ENCODE results near the gene SLC7A8.
"Not testable (repeated sequence)": the region's sequence is repeated elsewhere in the genome, so short reads cannot be mapped to it uniquely, and the experiment has no call there.

Gene SLC7A8

GRCh38 chr14:23183479-23183878 lies at the start of gene SLC7A8:
SLC7A8 (minus strand) TSS chr14:23183660; CDS start chr14:23182914, 746 bp downstream.
- no peak within 1 kb of the TSS for H3K4me3 Mint-ChIP-seq
- no peaks in the 10 kb centered on the region for H3K36me3 Mint-ChIP-seq (ENCODE audit: low read depth)
- peaks cover 13% of the 10 kb centered on the region for H3K27me3 Mint-ChIP-seq (ENCODE audit: low read depth)
- H3K9me3 Mint-ChIP-seq: no peaks in the 10 kb centered on the region
- no peaks in the 10 kb centered on the region for H3K4me1 Mint-ChIP-seq (ENCODE audit: low read depth)
- H3K27ac Mint-ChIP-seq: no peak within 1 kb of the TSS

- H3K27ac Mint-ChIP-seq; H3K9me3 Mint-ChIP-seq; H3K27me3 Mint-ChIP-seq (ENCODE audit: low read depth); H3K36me3 Mint-ChIP-seq (ENCODE audit: low read depth); H3K4me3 Mint-ChIP-seq; H3K4me1 Mint-ChIP-seq (ENCODE audit: low read depth): not testable (repeated sequence)
These were observed 48.9 kb upstream of the SLC7A8 start for GRCh38 chr14:23232241-23232808.

GRCh38 chr14:23228812-23229211 lies 45.4 kb upstream of the SLC7A8 start:
- Mint-ChIP-seq H3K4me1 (ENCODE audit: low read depth) (no peaks in the 10 kb centered on the region), H3K27me3 (ENCODE audit: low read depth) (peaks cover 17% of the 10 kb centered on the region), H3K27ac (no peak overlapping the region), H3K36me3 (ENCODE audit: low read depth) (no peaks in the 10 kb centered on the region), H3K9me3 (no peaks in the 10 kb centered on the region), H3K4me3 (no peak overlapping the region)

- H3K9me3 Mint-ChIP-seq: no peaks in the 10 kb centered on the region
- no peaks in the 10 kb centered on the region for H3K4me1 Mint-ChIP-seq (ENCODE audit: low read depth)
- H3K27ac Mint-ChIP-seq: no peak overlapping the region
These were observed 44.1 kb upstream of the SLC7A8 start for GRCh38 chr14:23227566-23227965.

GRCh38 chr14:23224958-23225357 lies 41.5 kb upstream of the SLC7A8 start:
- H3K4me3 Mint-ChIP-seq; H3K4me1 Mint-ChIP-seq (ENCODE audit: low read depth); H3K36me3 Mint-ChIP-seq (ENCODE audit: low read depth); H3K9me3 Mint-ChIP-seq; H3K27ac Mint-ChIP-seq: not testable (repeated sequence)
- H3K27me3 Mint-ChIP-seq (ENCODE audit: low read depth): peaks cover 39% of the 10 kb centered on the region

More at GRCh38 chr14:23227566-23227965, 44.1 kb upstream of the SLC7A8 start:
- Mint-ChIP-seq H3K4me3 (no peak overlapping the region), H3K36me3 (ENCODE audit: low read depth) (no peaks in the 10 kb centered on the region), H3K27me3 (ENCODE audit: low read depth) (peaks cover 20% of the 10 kb centered on the region)

- Mint-ChIP-seq H3K9me3 (no peaks in the 10 kb centered on the region), H3K27ac (no peak overlapping the region), H3K4me1 (ENCODE audit: low read depth) (no peaks in the 10 kb centered on the region), H3K36me3 (ENCODE audit: low read depth) (no peaks in the 10 kb centered on the region), H3K4me3 (no peak overlapping the region), H3K27me3 (ENCODE audit: low read depth) (peaks cover 36% of the 10 kb centered on the region)
These were observed 35.6 kb upstream of the SLC7A8 start for GRCh38 chr14:23219075-23219474.

- no peak overlapping the region for H3K27ac Mint-ChIP-seq
- H3K4me1 Mint-ChIP-seq (ENCODE audit: low read depth): no peaks in the 10 kb centered on the region
- H3K36me3 Mint-ChIP-seq (ENCODE audit: low read depth): no peaks in the 10 kb centered on the region
- no peaks in the 10 kb centered on the region for H3K9me3 Mint-ChIP-seq
- peaks cover 36% of the 10 kb centered on the region for H3K27me3 Mint-ChIP-seq (ENCODE audit: low read depth)
- no peak overlapping the region for H3K4me3 Mint-ChIP-seq
These were observed 33.9 kb upstream of the SLC7A8 start for GRCh38 chr14:23217032-23218020.

- Mint-ChIP-seq H3K27me3 (ENCODE audit: low read depth) (peaks cover 23% of the 10 kb centered on the region), H3K36me3 (ENCODE audit: low read depth) (no peaks in the 10 kb centered on the region), H3K27ac (no peak overlapping the region), H3K4me3 (no peak overlapping the region), H3K4me1 (ENCODE audit: low read depth) (no peaks in the 10 kb centered on the region), H3K9me3 (no peaks in the 10 kb centered on the region)
These were observed 32.0 kb upstream of the SLC7A8 start for GRCh38 chr14:23215421-23215820.

GRCh38 chr14:23209651-23210423 lies 26.4 kb upstream of the SLC7A8 start:
- Mint-ChIP-seq H3K27ac (no peak overlapping the region), H3K9me3 (no peaks in the 10 kb centered on the region), H3K4me3 (no peak overlapping the region), H3K27me3 (ENCODE audit: low read depth) (peaks cover 27% of the 10 kb centered on the region), H3K4me1 (ENCODE audit: low read depth) (no peaks in the 10 kb centered on the region), H3K36me3 (ENCODE audit: low read depth) (no peaks in the 10 kb centered on the region)

- Mint-ChIP-seq H3K9me3 (no peaks in the 10 kb centered on the region), H3K4me1 (ENCODE audit: low read depth) (no peaks in the 10 kb centered on the region), H3K27me3 (ENCODE audit: low read depth) (peaks cover 34% of the 10 kb centered on the region), H3K36me3 (ENCODE audit: low read depth) (no peaks in the 10 kb centered on the region), H3K27ac (no peak overlapping the region), H3K4me3 (no peak overlapping the region)
These were observed 24.9 kb upstream of the SLC7A8 start for GRCh38 chr14:23208324-23208723.

GRCh38 chr14:23207146-23207540 lies 23.7 kb upstream of the SLC7A8 start:
- Mint-ChIP-seq H3K27ac (no peak overlapping the region), H3K27me3 (ENCODE audit: low read depth) (peaks cover 33% of the 10 kb centered on the region), H3K36me3 (ENCODE audit: low read depth) (no peaks in the 10 kb centered on the region), H3K4me1 (ENCODE audit: low read depth) (no peaks in the 10 kb centered on the region), H3K9me3 (no peaks in the 10 kb centered on the region), H3K4me3 (no peak overlapping the region)

- H3K27ac Mint-ChIP-seq: no peak overlapping the region
- H3K4me1 Mint-ChIP-seq (ENCODE audit: low read depth): no peaks in the 10 kb centered on the region
- H3K36me3 Mint-ChIP-seq (ENCODE audit: low read depth): no peaks in the 10 kb centered on the region
- no peaks in the 10 kb centered on the region for H3K9me3 Mint-ChIP-seq
- H3K4me3 Mint-ChIP-seq: no peak overlapping the region
- H3K27me3 Mint-ChIP-seq (ENCODE audit: low read depth): peaks cover 33% of the 10 kb centered on the region
These were observed 23.1 kb upstream of the SLC7A8 start for GRCh38 chr14:23206422-23207145.

GRCh38 chr14:23202001-23202400 lies 18.5 kb upstream of the SLC7A8 start:
- Mint-ChIP-seq H3K4me1 (ENCODE audit: low read depth) (no peaks in the 10 kb centered on the region), H3K27ac (no peak overlapping the region), H3K36me3 (ENCODE audit: low read depth) (no peaks in the 10 kb centered on the region), H3K4me3 (no peak overlapping the region), H3K27me3 (ENCODE audit: low read depth) (peaks cover 21% of the 10 kb centered on the region), H3K9me3 (no peaks in the 10 kb centered on the region)

- not testable (repeated sequence) for H3K36me3 Mint-ChIP-seq (ENCODE audit: low read depth); H3K4me1 Mint-ChIP-seq (ENCODE audit: low read depth); H3K27ac Mint-ChIP-seq; H3K9me3 Mint-ChIP-seq; H3K27me3 Mint-ChIP-seq (ENCODE audit: low read depth); H3K4me3 Mint-ChIP-seq
These were observed 15.7 kb upstream of the SLC7A8 start for GRCh38 chr14:23199141-23199540.
